GM21515 (cell line): ENCODE results near the gene CHRNE.
"Not testable (repeated sequence)": the region's sequence is repeated elsewhere in the genome, so short reads cannot be mapped to it uniquely, and the experiment has no call there.

Experiments used
- ATAC-seq: cut with Tn5 transposase; IDR thresholded peaks from one replicate; pipeline ENCODE4 v1.9.1; 2021; ENCODE audit not compliant: unreplicated experiment

CHRNE gene

DNA sequence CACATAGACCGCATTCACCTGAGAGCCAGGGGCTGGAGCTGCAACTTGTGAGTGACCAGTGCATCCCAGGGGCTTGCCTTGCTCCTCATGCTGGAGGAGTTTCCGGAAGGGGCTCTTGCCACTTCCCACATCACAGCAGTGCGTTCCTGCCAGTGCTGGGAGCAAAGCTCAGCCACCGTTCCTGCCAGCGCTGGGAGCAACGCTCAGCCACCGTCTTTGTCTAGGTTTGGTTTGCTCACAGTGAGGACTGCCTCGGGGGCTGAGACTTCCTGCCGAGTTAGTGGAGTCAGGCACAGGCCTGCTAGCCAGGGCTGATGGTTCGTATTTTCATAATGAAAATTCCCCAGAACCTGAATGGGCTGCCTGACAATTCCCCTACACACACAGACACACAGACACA lies 5.4 kb upstream of the CHRNE start:
- ATAC-seq: no peak

DNA sequence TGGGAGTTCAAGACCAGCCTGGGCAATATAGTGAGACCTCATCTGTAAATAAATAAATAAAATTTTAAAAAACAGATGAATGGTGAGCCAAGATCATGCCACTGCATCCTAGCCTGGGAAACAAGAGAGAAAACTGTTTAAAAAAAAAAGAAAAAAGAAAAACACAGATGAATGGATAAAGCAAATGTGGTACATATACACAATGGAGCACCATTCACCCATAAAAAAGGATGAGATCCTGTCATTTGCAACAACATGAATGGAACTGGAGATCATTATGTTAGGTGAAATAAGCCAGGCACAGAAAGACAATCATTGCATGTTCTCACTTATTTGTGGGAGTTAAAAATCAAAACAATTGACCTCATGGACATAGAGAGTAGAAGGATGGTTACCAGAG lies 3.7 kb upstream of the CHRNE start:
- ATAC-seq: not testable (repeated sequence)

DNA sequence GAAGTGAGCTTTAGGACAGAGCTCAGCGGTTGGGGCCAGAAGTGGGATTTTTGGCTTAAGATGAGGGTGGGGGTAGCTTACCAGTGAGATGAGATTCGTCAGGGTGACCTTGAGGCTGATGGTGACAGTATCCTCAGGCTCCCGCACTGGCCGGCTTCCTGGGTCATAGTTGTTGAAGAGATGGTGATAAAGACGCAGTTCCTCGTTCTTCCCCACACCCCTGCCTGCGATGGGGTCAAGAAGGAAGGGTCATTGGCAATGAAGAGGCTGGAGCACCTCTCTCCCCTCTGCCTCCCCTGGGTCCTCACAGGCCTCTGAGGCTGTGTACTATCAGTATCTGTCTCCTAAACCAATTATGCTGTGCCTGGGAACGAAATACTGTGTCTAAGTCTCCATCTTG lies 358 bp downstream of the CHRNE start:
- ATAC-seq: no peak

DNA sequence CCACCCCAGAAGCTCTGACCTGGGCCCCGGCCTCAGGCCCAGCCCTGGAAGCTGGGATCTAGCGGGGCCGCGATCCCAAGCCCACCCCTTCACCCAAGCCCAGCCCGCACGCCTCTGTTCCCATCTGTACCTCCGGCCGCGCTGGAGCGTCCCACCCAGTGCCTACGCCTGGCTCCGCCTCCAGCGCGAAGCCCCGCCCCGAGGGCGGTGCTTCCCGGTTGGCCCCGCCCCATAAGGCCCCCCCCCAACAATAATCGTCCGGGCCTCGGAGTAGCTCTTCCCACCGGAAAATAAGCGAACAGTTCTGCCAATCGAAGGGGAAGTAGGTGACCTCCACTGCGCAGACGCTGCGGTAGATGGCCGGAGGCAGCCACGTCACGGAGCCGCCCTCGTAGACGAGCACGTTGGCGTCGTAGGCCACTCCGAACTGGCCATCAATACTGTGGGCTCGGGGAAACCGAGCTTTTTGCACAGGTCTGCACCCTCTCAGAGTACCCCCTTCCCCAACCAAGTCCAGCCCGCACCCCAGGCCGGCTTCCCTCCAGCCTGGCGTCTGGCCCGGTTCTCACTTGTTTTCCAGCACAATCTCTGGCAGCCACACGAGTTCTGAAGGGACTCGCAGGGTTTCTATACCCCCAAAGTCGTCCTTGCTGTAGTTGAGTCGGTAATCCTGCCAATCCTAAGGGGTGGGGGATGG lies 1.1 kb downstream of the CHRNE start:
- ATAC-seq: no peak

DNA sequence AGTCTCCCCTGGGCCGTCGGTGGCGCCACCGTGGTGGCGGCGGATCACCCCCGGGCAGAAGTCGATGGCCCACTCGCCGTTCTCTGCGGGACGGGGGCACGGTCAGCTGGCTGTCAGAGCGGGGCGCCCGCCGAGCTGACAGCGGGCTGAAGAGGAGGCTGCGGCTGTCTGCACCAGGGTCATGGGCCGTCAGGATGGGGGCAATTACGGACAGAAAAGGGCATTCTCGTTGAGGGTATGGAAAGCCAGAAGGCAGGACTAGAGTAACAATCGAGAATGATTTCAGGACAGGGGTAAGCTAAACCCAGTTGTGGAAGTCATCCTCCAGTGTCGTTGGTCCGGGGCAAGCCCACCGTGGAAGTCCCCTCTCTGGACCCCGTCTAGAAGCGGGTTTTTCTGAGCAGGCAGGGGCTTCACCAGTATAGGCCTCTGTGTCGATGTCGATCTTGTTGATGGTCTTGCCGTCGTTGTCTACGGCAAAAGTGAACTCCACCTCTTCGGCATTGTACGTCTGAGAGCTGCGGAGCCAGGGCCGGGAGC lies 1.7 kb downstream of the CHRNE start:
- ATAC-seq: no peak

DNA sequence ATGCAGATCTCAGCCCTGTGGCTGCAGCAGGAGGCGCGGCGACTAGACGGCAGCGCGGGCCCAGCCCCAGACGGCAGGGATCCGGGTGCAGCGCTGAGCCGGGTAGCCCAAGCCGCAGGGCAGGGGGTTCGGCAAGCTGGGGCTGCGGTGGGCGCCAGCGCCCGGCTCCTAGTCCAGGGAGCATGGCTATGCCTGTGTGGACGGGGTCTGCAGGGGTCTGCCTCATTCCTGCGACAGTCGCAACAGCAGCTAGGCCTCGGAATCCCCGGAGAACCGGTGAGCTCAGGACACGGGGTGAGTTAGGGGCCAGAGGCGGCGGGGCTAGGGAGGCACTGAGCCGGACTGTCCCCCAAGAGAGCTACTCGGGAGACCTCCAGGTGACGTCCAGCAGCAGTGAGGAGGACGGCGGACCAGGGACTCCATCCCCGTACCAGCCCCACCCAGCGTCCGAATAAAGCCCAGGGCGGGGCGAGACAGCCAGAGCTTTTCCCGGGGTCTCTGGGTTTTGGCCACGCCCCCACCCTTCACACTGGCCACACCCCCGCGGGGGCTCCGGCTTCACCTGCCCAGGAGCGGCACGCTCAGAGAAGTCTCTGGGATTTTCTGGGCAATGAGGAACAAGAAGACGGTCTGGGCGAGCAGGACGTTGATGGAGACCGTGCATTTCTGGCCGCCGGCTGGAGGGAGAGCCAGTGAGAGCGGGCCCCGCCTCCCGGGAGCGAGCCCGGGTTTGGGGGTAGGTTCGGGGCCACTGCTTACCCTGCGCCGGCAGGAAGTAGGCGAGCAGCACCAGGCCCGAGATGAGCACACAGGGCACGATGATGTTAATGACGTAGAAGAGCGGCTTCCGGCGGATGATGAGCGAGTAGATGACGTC lies 2.4 kb downstream of the CHRNE start:
- no peak for ATAC-seq

DNA sequence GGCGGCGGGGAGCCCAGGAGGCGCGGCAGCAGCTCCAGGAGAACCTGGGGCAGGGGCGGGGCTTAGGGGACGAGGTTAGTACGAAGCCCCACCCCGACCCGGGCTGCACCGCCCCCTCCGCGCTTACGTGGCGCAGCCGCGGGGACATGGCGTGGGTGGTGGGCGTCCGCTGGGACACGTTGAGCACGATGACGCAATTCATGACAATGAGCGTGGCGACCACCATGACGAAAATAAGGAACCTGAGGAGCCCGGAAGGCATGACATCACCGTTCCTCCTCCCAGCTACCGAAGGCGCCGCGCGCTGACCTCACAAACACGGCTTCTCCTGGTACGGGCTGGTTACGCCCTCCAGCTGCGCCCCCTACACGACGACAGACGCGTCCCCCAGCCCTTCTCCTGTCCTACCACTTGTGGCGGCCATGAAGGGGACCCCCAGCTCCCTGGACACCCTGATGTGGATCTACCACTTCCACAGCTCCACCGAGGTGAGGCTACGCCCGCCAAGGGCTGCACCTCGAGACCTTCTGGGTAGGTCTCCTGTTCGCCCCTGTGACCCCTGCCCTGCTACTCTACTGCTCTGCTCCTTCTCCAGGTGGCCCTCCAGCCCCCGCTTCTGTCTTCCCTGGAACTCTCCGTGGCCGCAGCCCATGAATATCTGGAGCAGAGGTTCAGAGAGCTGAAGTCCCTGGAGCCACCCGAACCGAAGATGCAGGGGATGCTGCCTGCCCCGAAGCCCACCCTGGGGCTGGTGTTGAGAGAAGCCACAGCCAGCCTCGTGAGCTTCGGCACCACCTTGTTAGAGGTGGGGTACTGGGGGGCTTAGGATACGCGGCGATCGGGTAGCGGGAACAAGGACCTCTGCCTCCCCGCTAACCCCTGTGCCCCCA lies 3.3 kb downstream of the CHRNE start, which contains the start of gene C17orf107:
Gene C17orf107 (plus strand): TSS at position 196 of the 890 bp plus-strand sequence. CDS start 227 bp downstream, at position 423.
- ATAC-seq: no peak

DNA sequence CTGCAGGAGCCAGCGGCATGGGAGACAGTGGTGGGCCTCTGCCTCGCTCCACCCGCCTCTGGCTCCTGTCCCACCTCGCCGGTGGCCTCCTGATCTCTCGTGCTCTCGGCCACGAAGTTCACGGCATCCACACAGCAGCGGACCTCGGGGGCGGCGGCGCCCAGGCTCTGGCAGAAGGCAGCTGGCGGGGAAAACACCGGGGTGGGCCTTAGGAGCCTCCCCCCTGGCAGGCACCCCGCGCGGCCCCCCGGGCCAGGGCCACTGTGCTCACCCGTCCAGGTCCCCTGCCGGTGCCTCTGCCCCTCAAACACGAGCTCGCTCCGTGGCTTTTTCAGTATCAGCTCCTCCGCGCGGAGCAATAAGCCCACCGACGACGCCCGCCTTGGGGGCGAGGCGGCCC lies 4.0 kb downstream of the CHRNE start:
- no peak for ATAC-seq

DNA sequence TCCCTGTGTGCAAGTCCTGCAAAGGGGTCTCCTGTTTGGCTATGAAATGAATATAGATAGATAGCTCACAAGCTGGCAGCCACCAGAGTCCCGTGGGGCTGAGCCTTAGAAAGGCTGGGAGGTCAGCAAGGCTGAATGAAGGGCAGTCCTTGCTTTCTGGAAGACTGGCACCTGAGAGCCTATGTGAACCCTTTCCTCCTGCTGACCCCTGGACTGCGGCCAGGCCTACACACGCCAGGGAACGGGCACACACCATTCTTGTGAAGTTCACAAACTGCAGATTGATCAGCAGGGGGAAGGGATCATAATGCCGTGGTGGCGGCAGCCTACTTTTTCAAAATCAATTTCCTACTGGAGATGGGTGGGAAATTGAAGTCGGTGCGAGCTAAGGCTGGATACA lies 4.5 kb downstream of the CHRNE start:
- no peak for ATAC-seq

DNA sequence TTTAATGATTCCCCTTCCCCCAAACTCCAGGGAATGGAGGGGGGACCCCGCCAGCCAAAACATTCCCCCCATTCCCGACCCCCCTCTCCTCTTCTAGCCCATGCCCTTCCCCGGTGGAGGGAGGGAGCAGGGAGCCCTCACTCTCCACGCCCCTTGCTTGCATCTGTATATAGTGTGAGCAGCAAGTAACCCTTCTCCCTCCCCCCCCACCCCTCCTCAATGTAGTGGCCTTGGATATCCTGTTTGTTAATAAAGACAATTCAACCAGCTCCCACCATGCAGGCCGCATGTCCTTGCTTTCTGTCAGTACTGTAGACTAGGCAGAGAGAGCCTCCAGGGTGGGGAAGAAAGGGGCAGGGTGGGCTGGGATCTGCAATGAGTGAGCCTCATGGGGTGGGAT lies 5.1 kb downstream of the CHRNE start:
- no peak for ATAC-seq

DNA sequence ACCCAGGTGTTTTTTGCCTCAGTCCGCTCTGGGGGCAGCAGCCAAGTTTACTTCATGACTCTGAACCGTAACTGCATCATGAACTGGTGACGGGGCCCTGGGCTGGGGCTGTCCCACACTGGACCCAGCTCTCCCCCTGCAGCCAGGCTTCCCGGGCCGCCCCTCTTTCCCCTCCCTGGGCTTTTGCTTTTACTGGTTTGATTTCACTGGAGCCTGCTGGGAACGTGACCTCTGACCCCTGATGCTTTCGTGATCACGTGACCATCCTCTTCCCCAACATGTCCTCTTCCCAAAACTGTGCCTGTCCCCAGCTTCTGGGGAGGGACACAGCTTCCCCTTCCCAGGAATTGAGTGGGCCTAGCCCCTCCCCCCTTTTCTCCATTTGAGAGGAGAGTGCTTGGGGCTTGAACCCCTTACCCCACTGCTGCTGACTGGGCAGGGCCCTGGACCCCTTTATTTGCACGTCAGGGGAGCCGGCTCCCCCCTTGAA lies 5.7 kb downstream of the CHRNE start:
- ATAC-seq: no peak

DNA sequence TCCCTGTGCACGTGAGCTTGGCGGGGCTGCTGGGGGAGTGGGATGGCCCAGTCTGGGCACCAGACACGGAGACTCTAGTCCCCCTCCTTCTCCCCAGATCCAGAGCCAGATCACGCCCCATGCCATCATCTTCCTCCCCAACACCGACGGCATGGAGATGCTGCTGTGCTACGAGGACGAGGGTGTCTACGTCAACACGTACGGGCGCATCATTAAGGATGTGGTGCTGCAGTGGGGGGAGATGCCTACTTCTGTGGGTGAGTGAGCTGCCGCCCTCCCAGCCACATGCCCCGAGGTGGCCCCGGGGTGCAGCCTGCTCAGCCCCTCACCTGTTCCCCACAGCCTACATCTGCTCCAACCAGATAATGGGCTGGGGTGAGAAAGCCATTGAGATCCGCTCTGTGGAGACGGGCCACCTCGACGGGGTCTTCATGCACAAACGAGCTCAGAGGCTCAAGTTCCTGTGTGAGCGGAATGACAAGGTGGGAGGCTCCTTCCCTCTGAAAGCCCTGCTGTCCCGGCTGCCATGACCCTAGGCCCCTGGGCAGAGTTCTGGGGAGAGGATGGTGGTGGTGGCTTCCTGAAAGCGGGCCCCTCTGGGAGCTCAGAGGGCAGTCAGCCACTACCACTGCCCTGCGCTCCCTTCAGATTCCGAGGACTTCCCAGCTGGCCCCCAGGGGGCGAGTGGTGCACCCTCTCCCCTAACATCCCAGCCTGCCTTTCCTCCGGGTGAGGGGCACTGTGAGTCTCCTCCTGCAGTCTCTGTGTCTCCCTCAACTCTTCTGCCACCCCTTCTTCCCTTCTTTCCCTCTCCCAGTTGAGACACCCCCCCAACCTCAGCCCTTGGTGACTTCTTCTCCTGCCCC lies 6.3 kb downstream of the CHRNE start:
- no peak for ATAC-seq

DNA sequence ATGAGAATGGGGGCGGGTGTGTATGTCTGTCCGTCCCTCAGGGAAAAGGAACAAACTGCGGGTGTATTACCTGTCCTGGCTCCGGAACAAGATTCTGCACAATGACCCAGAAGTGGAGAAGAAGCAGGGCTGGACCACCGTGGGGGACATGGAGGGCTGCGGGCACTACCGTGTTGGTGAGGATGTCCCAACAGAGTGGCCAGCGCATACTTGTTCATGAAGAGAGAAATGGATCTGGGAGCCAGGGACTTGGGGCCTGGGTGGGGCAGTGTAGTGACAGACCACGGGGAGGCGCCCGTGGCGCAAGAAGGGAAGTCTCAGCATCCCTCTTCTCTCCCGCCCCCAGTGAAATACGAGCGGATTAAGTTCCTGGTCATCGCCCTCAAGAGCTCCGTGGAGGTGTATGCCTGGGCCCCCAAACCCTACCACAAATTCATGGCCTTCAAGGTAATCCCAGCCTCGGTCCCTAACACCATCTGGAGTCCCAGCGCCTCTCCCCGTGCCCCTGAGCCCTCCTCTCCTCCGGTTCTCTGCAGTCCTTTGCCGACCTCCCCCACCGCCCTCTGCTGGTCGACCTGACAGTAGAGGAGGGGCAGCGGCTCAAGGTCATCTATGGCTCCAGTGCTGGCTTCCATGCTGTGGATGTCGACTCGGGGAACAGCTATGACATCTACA lies 7.1 kb downstream of the CHRNE start:
- no peak for ATAC-seq

DNA sequence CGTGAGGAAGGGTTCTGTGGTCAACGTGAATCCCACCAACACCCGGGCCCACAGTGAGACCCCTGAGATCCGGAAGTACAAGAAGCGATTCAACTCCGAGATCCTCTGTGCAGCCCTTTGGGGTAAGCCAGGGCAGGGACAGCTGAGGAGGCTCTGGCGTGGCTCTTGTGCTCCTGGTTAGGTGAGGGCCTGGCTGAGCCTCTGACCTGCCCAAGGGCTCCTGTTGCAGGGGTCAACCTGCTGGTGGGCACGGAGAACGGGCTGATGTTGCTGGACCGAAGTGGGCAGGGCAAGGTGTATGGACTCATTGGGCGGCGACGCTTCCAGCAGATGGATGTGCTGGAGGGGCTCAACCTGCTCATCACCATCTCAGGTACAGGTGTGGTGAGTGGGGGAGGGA lies 7.8 kb downstream of the CHRNE start:
- no peak for ATAC-seq

DNA sequence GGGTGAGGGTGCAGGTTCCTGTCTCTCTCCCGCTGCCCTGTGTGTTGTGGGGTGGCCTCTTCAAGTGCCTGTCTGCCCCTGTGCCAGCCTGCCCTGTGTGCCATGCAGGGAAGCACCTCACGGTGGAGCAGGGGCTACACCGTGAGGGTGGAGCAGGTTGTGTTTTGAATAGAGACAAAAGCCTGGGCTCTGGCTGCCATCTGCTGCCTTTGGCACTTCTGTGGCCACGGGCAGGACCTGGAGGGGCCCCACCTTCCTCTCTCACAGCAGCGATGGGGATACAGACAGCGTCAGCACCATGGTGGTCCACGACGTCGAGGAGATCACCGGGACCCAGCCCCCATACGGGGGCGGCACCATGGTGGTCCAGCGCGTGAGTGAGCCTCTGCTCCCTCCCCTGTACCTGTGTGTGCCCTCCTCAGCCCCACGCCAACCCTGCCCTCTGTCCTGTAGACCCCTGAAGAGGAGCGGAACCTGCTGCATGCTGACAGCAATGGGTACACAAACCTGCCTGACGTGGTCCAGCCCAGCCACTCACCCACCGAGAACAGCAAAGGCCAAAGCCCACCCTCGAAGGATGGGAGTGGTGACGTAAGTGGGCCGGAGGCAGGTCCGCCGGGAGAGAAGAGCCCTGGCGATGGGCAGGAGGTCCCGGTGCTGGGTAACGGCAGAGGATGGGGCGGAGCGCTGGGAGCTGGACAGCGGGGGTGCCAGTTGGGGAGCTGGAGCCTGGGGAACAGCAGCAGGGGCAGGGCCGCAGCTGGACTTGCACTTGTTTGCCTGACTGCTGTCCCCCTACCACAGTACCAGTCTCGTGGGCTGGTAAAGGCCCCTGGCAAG lies 9.0 kb downstream of the CHRNE start:
- no peak for ATAC-seq

DNA sequence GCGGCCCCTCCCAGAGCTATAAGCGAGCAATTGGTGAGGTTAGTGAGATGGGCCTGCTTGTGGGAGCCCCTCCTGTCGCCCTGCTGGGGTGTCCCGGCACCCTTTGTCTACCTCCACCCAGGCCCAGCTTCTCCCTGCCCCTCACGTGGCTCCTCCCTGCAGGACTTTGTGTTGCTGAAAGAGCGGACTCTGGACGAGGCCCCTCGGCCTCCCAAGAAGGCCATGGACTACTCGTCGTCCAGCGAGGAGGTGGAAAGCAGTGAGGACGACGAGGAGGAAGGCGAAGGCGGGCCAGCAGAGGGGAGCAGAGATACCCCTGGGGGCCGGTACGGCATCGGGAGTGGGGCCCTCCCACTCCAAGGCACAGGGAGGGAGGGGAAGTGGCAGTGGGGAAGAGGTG lies 9.6 kb downstream of the CHRNE start:
- no peak for ATAC-seq

DNA sequence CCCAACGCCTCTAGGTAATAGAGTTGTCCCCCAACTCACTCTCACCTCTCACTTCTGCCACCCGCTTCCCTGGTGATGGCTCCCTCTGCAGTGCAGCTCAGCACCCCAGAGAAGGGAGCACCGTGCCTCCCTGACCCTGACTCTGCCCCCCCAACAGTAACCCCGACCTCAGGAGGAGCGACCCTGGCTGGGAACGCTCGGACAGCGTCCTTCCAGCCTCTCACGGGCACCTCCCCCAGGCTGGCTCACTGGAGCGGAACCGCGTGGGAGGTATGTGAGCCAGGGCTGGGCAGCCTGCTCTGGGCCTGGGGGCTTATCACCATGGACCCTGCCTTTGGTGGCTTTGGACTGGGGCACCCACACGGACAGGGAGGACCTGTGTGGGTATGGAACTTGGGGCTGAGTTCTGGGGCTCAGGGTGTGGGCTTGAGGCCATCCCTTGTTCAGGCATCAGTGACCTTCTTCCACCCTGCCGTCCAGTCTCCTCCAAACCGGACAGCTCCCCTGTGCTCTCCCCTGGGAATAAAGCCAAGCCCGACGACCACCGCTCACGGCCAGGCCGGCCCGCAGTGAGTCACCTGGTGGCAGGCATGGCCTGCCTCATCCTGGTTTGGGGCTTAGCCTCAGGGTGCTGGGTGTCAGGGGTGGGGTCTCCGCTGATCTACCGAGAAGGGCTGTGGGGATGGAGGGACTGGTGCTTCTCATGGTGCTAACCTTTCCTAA lies 10.2 kb downstream of the CHRNE start:
- ATAC-seq: no peak
